GM19238 (cell line): ENCODE data around the gene ANLN.
A peak's percentile ranks its signal among the peaks of the same experiment; 100 is the strongest.
"Not testable (repeated sequence)": the region's sequence is repeated elsewhere in the genome, so short reads cannot be mapped to it uniquely, and the experiment has no call there.

Experiments
- DNase-seq: peaks from one replicate; pipeline ENCODE4 v3.0.0; 2011; ENCODE audit warnings: low spot score; ENCODE audit not compliant: insufficient read length

The ANLN gene

DNA sequence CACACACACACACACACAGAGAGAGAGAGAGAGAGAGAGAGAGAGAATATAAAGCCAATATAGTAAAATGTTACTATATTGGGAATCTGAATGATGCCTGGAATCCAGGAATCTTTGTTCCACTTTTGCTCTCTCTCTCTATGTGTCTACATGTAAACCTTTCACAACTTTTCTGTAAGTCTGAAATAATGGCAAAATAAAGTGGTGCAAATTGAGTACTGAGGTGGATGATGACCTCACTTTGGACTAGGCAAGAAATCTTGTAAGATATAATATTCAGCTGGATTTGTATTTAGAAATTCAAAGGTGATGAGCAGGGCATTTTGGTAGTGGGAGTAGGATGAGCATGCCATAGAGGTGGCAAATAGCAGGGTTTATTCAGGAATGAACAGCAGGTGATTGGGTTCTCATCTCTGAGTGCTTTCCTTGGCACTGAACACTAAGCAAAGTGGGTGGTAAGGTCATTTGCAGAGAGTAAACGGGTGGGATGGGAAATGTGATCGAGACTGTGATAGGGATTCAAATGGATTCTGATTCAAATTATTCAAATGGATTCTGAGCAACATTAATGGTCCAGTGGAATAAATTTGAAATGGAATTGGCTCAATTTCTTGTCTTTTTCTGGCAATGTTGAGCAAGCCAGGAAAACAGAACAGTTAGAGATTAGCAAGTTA is 9.7 kb upstream of the ANLN start:
- no peak for DNase-seq

DNA sequence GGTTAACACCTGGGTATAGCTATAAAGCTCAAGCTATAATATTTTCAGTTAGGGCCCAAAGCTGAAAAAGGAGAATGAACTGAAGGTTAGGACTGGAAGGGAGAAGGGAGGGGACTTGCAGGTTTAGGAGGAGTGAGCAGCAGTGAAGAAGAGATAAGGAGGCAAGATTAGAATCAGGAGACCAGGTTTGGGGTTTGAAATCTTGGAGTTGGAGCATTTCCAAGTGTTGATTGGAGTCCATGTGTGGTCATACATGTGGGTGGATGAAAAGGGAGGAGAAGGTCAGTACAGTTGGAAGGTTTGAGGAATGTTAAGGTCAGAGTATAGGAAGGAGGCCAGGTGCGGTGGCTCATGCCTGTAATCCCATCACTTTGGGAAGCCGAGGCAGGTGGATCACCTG is 8.6 kb upstream of the ANLN start:
- DNase-seq, result no peak

DNA sequence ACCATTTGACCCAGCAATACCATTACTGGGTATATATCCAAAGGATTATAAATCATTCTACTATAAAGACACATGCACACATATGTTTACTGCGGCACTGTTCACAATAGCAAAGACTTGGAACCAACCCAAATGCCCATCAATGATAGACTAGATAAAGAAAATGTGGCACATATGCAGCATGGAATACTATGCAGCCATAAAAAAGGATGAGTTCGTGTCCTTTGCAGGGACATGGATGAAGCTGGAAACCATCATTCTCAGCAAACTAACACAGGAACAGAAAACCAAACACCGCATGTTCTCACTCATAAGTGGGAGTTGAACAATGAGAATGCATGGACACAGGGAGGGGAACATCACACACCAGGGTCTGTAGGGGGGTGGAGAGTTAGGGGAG is 6.4 kb upstream of the ANLN start:
- DNase-seq, result not testable (repeated sequence)

DNA sequence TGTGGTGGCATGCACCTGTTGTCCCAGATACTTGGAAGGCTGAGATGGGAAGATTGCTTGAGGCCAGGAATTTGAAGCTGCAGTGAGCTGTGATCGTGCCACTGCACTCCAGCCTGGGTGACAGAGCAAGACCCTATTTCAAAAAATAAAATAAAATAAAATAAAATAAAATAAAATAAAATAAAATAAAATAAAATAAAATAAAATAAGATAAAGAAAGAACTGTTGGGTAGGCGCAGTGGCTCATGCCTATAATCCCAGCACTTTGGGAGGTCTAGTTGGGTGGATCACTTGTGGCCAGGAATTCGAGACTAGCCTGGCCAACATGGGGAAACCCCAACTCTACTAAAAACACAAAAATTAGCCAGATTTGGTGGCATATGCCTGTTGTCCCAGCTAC is 4.0 kb upstream of the ANLN start:
- not testable (repeated sequence) for DNase-seq

DNA sequence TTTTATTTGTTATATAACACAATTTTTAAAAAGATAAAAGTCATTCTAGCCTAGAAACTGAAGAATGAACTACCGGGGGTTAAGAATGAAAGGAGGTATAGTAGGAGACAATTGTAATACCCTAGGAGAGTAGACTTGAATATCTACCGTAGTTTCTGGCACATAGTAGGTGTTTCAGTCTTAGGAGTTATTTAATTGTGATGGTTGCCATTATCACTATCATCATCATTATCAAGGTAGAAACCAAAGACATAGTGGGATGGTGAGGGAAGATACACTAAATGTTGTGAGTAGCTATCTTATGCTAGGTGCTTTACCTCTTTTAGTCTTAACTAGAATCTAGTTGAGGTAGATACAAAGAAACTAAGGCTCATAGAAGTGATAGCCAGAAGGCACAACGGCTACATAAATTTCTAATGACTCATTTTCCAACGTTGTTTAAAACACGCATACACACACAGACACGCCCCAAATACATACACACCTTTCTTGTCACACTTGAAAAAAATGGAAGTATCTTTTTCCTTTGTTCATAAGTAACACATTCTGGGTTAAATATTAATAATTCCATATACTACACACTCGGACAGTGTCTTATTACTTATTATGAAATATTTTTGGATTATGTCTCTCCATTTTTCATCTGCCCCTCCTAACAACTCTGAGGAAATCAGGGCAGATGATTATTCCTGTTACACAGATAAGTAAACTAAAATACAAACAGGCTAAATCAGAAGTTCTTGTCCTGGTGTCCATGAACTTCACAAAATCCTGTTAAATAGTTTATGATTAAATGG is 2.0 kb upstream of the ANLN start:
- DNase-seq, result no peak

DNA sequence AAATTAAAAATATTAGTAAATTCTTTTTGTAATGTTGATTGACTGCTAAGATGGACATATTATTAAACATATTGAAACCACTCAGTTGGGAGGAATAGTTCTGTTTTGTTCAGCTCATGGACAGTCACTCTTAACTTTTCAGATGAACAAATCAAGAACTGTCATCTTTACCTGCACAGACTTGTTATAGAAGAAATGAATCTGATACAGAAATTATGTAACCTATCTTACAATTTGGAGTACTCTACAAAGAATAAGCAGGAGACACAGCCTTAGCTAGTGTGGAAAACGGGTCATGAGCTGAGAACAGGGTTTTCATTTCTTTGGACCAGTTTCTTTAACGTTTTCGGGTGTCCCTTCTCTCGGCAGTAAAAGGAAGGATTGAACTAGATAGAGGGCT is 1.2 kb upstream of the ANLN start:
- no peak for DNase-seq

DNA sequence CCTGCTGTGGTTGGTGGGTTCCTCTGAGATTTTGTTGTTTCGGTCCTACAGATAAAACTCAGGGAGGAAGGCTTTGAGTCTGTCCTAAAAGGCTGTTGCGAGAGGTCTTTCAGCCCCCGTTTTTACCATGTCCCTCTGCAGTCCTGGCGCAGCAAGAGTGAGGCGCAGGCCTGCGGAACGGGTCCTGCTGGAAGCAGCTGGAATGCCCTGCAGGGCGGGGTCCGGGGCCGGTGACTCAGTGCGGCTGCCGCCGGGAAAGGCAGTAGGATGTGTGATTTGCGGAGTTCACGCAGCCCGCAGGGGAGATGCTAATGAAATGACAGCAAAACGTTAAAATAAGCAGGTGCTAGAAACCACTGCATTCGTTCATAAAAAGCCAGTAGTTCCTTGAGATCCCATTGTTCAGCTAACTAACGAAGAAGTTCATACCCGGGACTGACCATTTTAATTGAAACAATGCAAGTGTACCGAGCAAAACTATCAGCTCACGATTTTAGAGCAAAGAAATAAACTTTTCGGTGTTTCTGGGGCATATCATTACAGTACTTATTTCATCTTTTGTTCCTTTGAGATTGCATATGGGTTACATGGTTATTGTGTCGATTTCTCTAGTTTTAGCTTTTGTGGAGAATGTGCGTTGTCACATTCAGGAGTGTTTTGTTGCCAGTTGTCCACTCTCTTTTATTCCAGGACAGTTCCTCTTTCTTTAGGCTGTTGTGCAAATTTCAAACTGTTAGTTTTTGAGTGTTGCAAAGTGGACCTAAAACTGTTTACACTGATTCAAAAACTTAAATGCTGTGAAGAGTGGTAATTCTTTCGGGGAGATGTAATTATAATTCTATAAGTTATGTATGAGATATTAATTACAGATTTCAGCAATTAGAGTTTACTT is 783 bp downstream of the ANLN start:
- peak; percentile 35 for DNase-seq

DNA sequence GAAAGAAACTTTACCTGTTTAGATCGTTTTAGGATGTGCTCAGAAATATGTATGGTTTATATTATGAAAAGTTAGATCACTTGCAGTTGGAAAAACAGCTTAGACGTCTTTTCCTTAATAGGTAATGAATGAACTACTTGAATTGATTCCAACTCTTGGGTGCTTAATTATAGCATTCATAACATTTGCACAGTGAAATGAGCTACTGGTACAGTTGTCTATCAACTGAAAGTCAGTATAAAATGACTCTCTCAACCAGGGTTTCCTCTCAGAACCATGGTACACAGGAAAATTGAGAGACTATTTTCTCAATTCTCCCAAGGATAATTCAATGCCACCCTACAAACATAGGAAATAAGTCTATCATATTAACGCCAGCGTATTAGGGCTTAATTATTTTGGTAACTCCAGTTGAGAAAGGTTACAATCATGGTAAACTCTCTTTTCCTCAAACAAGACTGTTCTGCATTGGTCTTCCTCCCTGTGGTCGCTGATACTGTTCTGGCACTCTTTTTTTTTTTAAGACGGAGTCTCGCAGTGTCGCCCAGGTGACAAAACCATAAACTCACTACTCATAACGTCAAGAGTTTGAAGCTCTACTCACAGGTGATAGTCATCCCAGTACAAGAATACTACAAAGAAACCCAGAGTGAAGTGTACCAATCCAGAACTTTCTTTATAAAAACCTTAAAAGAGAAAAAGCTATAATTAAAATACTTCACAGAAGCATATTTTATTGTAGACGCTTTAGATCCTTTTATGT is 2.0 kb downstream of the ANLN start:
- DNase-seq, result no peak

DNA sequence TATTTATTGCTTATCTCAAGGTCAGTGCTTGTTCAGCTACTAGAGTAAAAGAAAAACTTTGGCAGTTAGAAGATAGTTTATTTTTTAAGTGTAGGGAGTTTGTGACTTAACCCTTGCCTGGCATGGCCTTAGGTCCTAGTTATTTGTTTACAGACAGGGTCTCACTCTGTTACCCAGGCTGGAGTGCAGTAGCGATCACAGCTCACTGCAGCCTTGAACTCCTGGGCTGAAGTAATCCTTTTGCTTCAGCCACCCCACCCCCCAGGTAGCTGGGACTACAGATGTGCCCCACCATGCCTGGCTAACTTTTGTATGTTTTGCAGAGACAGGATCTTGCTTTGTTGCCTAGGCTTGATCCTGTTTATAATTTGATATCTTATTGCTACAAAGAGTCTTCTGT is 4.2 kb downstream of the ANLN start:
- no peak for DNase-seq

DNA sequence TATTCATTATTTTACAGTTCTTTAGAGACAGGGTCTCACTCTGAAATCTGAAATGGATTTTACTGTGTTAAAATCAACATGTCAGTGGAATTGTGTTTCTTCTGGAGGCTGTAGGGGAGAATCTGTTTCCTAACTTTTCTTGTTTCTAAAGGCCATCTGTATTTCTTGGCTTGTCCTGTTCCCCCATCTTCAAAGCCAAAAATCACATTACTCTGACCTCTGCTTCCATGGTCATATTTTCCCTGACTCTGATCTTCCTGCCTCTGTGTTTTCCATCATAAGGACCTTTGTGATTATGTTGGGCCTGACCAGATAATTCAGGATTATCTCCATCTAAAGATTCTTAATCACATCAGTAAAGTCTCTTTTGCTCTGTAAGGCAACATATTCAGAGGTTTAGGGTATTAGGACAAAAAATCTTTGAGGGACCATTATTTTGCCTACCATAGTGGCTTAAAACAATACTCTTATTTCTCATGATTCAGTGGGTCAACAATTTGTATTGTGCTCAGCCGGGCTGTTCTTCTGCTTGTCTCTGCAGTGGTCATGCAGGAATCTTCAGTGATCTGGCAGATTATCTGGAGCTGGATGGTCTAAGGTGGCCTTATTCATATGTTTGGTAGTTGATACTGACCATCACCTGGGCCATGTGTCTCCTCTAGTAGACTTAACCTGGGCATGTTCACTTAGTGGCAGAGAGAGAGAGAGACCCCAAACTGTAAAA is 5.7 kb downstream of the ANLN start:
- no peak for DNase-seq

DNA sequence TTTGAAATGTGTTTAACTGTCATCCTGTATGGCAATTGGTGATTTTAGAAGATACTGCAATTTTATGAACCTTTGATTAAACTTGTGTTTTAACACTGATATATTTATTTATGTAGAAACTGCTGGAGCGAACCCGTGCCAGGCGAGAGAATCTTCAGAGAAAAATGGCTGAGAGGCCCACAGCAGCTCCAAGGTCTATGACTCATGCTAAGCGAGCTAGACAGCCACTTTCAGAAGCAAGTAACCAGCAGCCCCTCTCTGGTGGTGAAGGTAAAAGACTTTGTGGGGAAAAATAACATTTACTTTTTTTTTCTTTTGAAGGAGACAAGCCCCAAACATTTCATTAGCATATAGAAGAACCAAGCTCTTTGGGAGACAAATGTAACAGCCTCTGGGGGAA is 6.5 kb downstream of the ANLN start:
- no peak for DNase-seq

DNA sequence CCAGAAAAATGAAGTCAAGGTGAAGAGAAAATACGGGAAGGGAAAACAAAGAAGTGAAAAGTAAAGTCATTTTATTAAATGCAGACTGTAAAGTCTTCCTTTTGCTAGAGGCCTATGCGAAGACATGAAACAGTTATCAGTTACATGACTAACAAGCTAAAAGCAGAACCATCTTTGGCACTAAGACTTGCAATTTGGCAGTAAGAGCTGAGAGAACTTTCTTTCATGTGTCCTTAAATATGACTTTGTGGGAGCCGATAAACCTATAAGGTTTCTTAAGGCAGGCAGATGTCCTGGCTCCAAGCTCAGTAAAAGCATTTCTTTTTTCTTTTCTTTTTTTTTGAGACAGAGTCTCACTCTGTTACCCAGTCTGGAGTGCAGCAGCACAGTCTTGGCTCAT is 10.4 kb downstream of the ANLN start:
- no peak for DNase-seq

DNA sequence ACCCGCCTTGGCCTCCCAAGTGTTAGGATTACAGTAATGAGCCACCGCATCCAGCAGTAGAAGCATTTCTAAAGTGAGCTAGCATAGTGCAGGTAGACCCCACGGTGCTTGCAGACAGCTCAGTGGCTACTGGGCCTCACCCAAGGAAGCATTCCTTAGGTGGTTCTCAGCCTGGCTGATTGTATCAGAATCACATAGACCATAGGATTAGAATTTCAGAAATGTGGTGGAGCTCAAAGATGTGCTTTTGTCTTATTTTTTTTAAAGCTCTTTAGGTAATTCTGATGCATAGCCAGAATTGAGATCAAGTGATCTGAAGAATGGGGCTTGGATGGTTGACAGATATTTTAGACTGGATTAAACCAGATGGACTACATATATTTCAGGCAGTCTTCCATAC is 10.9 kb downstream of the ANLN start:
- DNase-seq, result no peak

DNA sequence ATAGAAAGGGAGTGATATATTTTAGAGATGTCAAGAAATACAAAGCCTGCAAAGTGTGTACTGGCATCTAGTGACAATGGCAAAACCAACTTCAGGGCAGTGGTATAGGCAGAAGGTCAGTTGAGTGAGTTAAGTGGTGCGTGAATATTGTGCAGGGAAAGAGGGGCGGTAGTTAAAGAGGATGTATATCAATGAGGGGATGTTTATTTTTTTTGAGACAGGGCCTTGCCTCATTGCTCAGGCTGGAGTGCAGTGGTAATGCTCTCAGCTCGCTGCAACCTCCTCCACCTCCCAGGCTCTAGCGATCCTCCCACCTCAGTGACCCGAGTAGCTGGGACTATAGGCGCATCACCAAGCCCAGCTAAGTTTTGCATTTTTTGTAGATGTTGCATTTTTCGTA is 13.8 kb downstream of the ANLN start:
- DNase-seq, result no peak

DNA sequence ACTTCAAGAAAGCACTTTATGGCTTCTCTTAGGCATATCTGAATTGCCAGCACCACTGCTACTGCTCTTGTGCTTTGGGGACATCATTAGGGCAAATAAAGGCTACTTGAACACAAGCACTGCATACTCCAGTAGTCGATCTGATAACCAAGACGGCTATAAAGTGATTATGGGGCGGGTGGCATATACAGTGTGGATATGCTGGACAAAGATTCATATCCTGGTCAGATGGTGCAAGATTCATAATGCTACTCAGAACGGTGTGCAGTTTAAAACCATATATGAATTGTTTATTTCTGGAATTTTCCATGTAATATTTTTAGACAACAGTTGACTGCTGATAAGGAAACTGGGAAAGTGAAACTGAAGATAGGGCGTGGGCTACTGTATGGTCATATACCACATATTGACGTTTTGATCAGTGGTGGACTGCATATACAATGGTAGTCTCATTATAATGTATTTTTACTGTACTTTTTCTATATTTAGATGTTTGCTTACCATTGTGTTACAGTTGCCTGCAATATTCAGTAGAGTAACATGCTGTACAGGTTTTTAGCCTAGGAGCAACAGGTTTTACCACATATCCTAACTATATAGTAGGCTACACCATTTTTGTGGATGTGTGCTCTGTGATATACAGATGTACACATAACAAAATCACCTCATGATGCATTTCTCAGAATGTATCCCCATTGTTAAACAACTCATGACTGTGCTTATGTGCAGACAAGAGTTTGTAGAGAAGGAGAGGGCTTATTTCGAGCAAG is 15.2 kb downstream of the ANLN start:
- DNase-seq, result no peak

DNA sequence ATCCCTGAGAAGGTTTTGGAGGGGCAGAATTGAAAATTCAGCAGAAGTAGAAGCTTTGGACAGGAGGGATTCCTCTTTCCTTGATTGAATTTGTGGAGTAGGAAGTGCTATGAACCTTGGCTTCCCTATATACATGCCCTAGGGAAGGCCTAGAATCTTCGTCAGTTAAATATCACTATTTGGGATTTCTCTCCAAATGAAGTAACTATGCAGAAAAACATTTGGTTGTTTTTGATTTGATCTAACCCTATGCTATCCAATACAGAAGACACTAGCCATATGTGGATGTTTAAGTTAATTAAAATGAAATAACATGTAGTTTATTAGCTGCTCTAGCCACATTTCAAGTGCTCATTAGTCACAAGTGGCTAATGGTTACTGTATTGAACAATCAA is 15.7 kb downstream of the ANLN start:
- DNase-seq, result no peak

DNA sequence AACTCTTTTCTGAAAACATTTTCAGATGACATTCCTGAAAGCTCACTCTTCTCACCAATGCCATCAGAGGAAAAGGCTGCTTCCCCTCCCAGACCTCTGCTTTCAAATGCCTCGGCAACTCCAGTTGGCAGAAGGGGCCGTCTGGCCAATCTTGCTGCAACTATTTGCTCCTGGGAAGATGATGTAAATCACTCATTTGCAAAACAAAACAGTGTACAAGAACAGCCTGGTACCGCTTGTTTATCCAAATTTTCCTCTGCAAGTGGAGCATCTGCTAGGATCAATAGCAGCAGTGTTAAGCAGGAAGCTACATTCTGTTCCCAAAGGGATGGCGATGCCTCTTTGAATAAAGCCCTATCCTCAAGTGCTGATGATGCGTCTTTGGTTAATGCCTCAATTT is 16.5 kb downstream of the ANLN start:
- DNase-seq, result no peak

DNA sequence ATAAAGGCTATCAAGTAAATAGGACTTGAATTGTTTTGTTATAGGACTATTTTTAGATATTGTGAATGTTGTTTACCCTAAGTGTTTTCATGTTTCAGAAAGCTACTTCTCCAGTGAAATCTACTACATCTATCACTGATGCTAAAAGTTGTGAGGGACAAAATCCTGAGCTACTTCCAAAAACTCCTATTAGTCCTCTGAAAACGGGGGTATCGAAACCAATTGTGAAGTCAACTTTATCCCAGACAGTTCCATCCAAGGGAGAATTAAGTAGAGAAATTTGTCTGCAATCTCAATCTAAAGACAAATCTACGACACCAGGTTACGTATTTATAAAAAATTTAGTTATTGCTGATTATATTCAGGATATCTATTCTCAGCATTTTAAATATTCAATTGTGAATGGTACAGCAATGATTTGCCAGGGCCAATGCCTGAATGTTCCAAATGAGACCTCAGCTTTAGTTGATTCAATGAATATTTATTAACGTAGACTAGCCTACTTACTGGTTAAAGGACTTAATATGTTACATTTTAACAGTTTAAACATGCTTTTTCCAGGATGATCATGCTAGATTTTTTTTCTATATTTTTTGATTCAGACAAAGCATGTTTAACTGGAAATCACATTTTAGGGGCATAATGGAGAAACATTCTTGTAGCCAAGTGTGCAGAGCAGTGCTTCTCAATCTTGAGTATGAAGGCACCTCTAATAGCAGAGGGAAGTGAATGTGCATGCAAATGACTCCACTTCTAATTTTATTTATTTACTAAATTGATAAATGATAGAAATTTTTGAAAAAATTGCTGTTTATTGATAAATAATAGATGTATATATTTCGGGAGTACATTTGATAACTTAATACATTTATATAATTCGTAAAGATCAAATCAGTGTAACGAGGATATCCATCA is 18.2 kb downstream of the ANLN start:
- DNase-seq, result no peak

DNA sequence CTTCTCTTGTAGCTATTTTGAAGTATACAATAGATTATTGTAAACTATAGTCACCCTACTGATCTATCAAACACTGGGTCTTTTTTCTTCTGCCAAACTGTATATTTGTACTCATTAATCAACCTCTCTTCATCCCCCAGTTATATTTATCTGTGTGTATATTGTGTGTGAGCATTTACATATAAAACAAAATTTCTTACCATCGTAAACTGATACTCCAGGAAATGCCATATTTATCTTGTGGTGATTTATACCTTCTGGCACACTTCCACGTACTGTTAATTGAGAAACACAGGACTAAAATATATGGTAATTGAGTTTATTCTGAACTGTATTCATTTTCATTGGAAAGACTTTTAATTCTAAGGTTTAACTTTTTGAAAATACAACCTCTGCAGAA is 18.9 kb downstream of the ANLN start:
- no peak for DNase-seq
